IPS-18a (cell line): ENCODE results near the gene TPRX1.
A peak's percentile ranks its signal among the peaks of the same experiment; 100 is the strongest.
"Not testable (repeated sequence)": the region's sequence is repeated elsewhere in the genome, so short reads cannot be mapped to it uniquely, and the experiment has no call there.

ENCODE experiments used
- H3K27ac ChIP-seq: one replicate; pipeline ENCODE4 v1.5.1; 2013; ENCODE audit warnings: low read length
- H3K27me3 ChIP-seq: one replicate; pipeline ENCODE4 v1.6.1; 2013; ENCODE audit warnings: mild to moderate bottlenecking, low read length; ENCODE audit not compliant: control insufficient read depth, insufficient read depth
- H3K36me3 ChIP-seq: one replicate; pipeline ENCODE4 v1.6.1; 2013; ENCODE audit warnings: low read depth, low read length; ENCODE audit not compliant: control insufficient read depth
- H3K4me1 ChIP-seq: one replicate; pipeline ENCODE4 v1.6.1; 2013; ENCODE audit warnings: low read depth, low read length; ENCODE audit not compliant: control insufficient read depth
- H3K4me3 ChIP-seq: one replicate; pipeline ENCODE4 v1.5.1; 2013; ENCODE audit warnings: low read length
- H3K9ac ChIP-seq: one replicate; pipeline ENCODE4 v1.6.1; 2013; ENCODE audit warnings: mild to moderate bottlenecking, low read length, moderate library complexity
- H3K9me3 ChIP-seq: one replicate; pipeline ENCODE4 v1.6.1; 2013; ENCODE audit warnings: low read depth, low read length; ENCODE audit not compliant: control insufficient read depth

The TPRX1 gene

DNA sequence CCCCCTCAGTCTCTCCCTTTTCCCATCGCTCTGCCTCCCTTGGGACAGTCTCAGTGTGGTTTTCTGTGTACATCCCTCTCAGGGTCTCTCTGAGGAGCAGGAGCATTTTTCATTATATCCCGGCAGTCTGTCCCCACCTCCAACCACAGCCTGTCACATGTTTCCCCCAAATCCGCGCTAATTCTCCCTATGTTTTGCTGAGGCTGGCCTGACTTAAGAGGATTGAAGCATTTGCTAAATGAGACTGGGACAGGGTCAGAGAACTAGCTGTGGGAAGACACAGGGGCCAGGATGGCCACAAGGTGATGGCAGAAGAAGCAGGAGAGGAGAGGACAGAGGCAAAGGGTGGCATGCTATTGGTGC is 5.5 kb downstream of the TPRX1 start:
- Histone ChIP-seq H3K27ac (no peak overlapping the region), H3K4me1 (no peaks in the 10 kb centered on the region)

DNA sequence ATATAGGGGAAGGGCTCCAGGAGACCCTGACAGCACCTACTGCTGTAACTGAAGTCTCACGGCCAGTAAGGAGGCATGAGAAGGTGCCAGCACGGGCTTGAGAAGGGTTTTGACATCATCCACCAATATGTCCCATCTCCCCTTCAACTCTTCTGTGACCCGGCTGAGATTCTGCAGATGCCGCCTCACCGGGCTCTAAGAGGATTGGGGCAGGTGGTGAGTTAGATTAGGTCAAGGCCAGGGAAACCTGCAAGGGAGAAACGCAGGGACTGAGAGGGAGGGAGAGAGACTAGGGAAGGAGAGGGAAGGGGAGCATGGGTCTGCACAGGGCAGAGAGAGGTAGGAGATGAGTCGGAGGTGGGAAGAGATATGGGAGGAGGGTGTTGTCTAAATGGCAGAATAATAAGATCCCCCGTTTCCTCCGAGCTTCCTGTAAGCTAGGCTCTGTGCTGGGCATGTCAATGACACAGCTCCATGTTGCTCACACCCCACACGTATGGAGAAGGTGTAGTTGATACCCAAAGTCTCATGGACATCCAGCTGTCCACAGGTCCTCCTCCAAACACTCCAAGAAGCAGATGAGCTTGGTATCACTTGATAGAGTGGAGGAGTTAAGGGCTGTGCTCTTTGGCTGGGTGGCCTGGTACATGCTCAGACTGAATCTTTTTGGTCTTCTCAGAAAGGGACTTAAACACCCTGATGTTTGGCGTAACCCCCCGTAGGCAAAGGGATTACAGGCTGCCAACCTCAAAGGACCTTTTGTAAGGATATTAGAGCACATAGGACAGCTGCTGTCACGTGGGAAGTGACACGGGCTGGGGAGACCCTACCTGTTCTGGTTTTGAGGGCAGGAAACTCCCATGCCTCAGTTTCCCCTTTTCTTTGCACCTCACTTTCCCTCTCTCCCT is 6.1 kb downstream of the TPRX1 start:
- no peaks in the 10 kb centered on the region for H3K36me3 ChIP-seq
- H3K27me3 ChIP-seq, result no peaks in the 10 kb centered on the region
- no peak overlapping the region for H3K9ac ChIP-seq
- H3K9me3 ChIP-seq, result peaks cover 4% of the 10 kb centered on the region
- no peak overlapping the region for H3K4me3 ChIP-seq
- H3K4me1 ChIP-seq, result no peaks in the 10 kb centered on the region
- no peak overlapping the region for H3K27ac ChIP-seq

More for the DNA sequence above, 5.5 kb downstream of the TPRX1 start:
- Histone ChIP-seq H3K36me3 (no peaks in the 10 kb centered on the region), H3K9me3 (peaks cover 4% of the 10 kb centered on the region), H3K9ac (no peak overlapping the region), H3K4me3 (no peak overlapping the region), H3K27me3 (no peaks in the 10 kb centered on the region)

DNA sequence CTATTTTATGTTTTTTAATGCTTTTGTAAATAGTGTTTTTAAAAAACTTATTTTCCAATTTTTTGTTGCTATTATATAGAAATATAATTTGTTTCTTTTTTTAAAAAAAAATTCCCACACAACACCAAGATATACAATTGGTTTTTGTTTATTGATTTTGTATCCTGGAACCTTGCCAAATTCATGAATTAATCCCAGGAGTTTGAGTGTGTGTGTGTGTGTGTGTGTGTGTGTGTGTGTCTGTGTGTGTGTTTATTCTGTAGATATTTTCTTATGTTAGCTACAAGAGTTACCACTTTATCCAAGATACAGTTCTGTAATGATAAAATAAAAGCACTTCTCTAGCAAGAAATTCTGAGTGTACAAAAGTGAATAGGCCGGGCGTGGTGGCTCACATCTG is 7.6 kb downstream of the TPRX1 start:
- no peak overlapping the region for H3K9ac ChIP-seq
- no peak overlapping the region for H3K27ac ChIP-seq
- H3K4me1 ChIP-seq, result no peaks in the 10 kb centered on the region
- H3K36me3 ChIP-seq, result no peaks in the 10 kb centered on the region
- H3K27me3 ChIP-seq, result no peaks in the 10 kb centered on the region
- H3K4me3 ChIP-seq, result no peak overlapping the region
- H3K9me3 ChIP-seq, result peaks cover 6% of the 10 kb centered on the region

DNA sequence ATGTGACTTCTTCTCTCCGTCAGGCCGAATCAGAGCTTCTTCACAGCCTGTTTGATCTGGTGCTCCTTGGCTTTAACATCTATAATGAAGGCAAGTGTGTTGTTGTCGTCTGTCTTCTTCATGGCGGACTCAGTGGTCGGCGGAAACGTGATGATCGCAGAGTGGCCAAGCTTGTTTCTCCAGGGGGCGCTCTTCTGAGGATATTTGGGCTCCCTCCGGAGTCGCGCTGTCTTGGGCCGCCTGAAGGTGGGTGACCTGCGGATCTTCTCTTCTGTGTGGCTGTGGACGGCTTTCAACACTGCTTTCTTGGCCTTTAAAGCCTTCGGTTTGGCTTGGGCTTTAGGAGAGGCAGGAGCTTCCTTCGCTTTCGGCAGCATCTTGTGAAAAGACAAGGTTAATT is 9.8 kb downstream of the TPRX1 start:
- Histone ChIP-seq H3K9ac (no peak overlapping the region), H3K4me1 (no peaks in the 10 kb centered on the region), H3K27ac (no peak overlapping the region), H3K27me3 (no peaks in the 10 kb centered on the region), H3K4me3 (no peak overlapping the region), H3K9me3 (peaks cover 2% of the 10 kb centered on the region), H3K36me3 (no peaks in the 10 kb centered on the region)

DNA sequence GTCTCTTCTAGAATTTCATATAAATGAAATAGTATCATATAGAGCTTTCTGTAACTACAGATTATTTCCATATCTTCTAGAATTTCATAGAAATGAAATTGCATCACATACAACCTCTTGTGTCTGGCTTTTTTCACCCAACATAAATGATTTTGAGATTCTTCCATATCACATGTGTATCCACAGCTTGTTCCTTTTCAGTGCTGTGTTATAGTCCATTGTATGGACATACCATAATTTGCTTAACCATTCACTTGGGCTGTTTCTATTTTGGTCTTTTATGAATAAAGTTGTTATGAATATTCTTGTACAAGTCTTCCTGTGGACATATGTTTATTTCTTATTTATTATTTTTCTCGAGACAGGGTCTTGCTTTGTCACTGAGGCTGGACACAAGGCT is 11.7 kb downstream of the TPRX1 start:
- Histone ChIP-seq H3K27ac (no peak overlapping the region), H3K4me3 (no peak overlapping the region), H3K27me3 (no peaks in the 10 kb centered on the region), H3K9me3 (peaks cover 2% of the 10 kb centered on the region), H3K9ac (no peak overlapping the region), H3K4me1 (no peaks in the 10 kb centered on the region), H3K36me3 (no peaks in the 10 kb centered on the region)

DNA sequence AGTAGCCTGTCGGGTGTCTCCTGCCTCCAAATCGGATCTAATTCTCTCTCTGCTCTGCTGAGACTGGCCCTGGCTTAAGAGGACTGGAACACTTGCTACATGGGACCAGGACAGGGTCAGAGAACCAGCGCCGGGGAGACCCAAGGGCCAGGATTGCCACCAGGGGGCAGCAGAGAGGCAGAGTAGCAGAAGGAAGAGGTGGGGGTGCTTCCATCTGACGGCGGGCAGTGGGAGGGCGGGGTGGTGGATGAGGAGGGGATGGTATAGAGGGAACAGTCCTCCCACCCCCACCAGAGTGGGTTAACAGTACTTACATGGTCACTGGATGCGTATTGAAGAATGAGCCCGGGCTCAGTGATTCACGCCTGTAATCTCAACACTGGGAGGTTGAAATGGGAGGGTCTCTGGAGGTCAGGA is 13.9 kb downstream of the TPRX1 start:
- Histone ChIP-seq H3K4me3 (no peak overlapping the region), H3K9me3 (peaks cover 2% of the 10 kb centered on the region), H3K9ac (peak overlapping the region; percentile 28), H3K4me1 (no peaks in the 10 kb centered on the region), H3K27me3 (no peaks in the 10 kb centered on the region), H3K36me3 (peaks cover 7% of the 10 kb centered on the region), H3K27ac (no peak overlapping the region)

DNA sequence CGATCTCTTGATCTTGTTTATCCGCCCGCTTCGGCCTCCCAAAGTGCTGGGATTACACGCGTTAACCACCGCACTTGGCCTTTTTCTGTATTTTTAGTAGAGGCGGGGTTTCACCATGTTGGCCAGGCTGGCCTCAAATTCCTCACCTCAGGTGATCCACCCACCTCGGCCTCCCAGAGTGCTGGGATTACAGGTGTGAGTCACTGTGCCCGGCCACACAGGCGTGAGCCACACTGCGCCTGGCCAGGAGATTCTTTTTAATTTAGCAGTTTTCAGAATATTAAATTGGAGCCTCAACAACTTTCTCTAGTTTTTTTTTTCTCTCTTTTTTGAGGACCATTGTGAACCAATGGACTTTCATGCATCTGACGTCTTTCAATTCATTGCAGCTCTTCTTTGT is 14.5 kb downstream of the TPRX1 start:
- H3K4me3 ChIP-seq, H3K4me1 ChIP-seq, H3K9me3 ChIP-seq, H3K27me3 ChIP-seq, H3K36me3 ChIP-seq: not testable (repeated sequence)
- peak overlapping the region; percentile 28 for H3K9ac ChIP-seq
- peak overlapping the region; percentile 24 for H3K27ac ChIP-seq

DNA sequence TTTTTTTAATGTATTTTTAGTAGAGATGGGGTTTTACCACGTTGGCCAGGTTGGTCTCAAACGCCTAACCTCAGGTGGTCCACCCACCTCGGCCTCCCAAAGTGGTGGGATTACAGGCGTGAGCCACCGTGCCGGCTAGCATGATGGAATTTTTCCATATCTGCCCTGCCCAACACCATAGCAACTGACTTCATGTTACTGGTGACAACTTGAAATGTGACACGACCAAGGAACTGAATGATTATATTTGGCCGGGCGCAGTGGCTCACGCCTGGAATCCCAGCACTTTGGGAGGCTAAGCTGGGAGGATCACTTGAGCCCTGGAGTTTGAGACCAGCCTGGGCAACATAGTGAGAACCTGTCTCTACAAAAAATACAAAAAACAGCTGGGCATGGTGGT is 17.0 kb downstream of the TPRX1 start:
- not testable (repeated sequence) for H3K4me3 ChIP-seq, H3K27me3 ChIP-seq, H3K4me1 ChIP-seq, H3K27ac ChIP-seq, H3K9ac ChIP-seq, H3K9me3 ChIP-seq
- peaks cover 29% of the 10 kb centered on the region for H3K36me3 ChIP-seq

DNA sequence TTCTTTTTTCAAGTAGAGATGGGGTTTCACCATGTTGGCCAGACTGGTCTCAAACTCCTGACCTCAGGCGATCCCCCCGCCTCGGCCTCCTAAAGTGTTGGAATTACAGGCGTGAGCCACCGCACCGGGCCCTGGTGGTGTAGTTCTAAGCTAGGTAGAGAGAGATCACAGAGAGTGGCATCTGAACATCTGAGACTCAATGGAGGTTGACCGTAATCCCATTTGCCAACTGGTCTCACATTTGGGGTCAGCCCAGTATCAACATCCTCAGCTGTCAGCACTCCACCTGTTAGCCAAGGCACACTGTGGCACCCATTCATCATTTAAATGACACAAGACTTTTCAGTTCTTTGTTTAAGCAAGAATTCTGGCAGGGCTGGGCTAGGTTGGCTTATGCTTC is 17.8 kb downstream of the TPRX1 start:
- Histone ChIP-seq H3K4me3 (no peak overlapping the region), H3K9ac (no peak overlapping the region), H3K9me3 (no peaks in the 10 kb centered on the region), H3K36me3 (peaks cover 36% of the 10 kb centered on the region), H3K27me3 (no peaks in the 10 kb centered on the region), H3K27ac (no peak overlapping the region), H3K4me1 (no peaks in the 10 kb centered on the region)

DNA sequence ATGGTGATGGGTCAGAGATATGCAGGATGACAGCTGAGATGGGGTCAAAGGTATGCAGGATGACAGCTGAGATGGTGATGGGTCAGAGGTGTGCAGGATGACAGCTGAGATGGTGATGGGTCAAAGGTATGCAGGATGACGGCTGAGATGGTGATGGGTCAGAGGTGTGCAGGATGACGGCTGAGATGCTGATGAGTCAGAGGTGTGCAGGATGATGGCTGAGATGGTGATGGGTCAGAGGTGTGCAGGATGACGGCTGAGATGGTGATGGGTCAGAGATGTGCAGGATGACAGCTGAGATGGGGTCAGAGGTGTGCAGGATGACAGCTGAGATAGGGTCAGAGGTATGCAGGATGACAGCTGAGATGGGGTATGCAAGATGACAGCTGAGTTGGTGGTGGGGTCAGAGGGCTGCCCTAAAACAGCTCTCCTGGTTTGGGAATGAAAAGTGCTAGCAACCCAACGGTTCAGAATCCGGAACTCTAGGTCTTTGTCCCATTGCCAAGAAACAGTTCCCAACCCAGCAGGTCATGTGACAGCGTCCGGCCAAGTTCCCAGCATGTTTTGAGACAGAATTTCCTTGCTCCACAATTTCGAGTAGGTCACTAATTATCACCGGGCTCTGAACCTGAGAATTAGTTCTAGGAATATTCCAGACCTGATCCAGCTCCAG is 22.6 kb downstream of the TPRX1 start:
- H3K27me3 ChIP-seq, result no peaks in the 10 kb centered on the region
- peaks cover 45% of the 10 kb centered on the region for H3K36me3 ChIP-seq
- peaks cover 10% of the 10 kb centered on the region for H3K4me1 ChIP-seq
- no peaks in the 10 kb centered on the region for H3K9me3 ChIP-seq
- H3K4me3 ChIP-seq, result no peak overlapping the region
- H3K27ac ChIP-seq, result no peak overlapping the region
- no peak overlapping the region for H3K9ac ChIP-seq

DNA sequence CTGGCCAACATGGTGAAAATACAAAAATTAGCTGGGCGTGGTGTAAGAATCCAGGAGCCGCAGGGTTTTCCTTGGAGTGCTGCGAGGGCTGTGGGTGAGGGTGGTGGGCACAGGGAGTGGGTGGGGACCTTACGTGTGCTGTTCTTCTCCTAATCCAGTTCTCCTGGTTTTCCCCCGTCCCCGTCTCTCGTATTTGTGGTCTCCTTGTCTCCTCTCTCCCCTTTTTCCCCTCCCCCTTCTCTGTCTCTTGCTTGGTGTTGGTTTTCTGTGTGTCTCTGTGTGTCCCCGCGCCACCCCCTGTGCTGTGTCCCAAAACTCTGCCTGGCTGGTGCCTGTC is 24.2 kb downstream of the TPRX1 start:
- no peaks in the 10 kb centered on the region for H3K27me3 ChIP-seq
- peak overlapping the region; percentile 91 for H3K4me3 ChIP-seq
- peaks cover 36% of the 10 kb centered on the region for H3K36me3 ChIP-seq
- no peaks in the 10 kb centered on the region for H3K9me3 ChIP-seq
- no peak overlapping the region for H3K9ac ChIP-seq
- no peak overlapping the region for H3K27ac ChIP-seq
- peaks cover 10% of the 10 kb centered on the region for H3K4me1 ChIP-seq
